HFF-Myc (cell line): ENCODE measurements around the gene STMND1.
A peak's percentile ranks its signal among the peaks of the same experiment; 100 is the strongest.

Source experiments
- DNase-seq: peaks from one replicate; pipeline ENCODE4 v3.0.0-alpha.2; 2011; ENCODE audit warnings: low read depth; ENCODE audit errors: extremely low read depth
- H3K4me3 ChIP-seq: replicated peaks from 2 replicates; pipeline ENCODE4 v1.5.1; 2011; ENCODE audit warnings: low read depth, mild to moderate bottlenecking, control low read depth, low read length
- TF ChIP-seq, protein P1 (sequence below): IDR thresholded peaks from 2 replicates; pipeline ENCODE4 v1.5.1; 2012; ENCODE audit warnings: mild to moderate bottlenecking, low read depth, low read length, control low read depth; ENCODE audit errors: missing control alignments

Gene STMND1

DNA sequence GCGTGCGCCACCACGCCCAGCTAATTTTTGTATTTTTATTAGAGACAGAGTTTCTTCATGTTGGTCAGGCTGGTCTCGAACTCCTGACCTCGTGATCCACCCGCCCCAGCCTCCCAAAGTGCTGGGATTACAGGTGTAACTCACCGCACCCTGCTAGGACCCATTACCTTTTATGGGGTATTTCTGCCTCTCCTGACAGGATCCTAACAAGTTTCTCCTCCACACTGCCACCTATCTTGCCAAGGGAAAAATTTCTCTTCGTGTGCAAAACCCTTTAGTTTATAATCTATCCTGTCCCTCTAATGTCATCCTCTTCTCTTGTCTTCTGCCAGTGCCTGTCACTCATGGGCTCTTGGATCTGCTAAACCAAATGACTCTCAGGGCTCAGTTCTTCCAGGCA lies 1.9 kb downstream of the STMND1 start:
- DNase-seq = no peak
- H3K4me3 ChIP-seq = no peak overlapping the region
- TF ChIP-seq, protein P1, sequence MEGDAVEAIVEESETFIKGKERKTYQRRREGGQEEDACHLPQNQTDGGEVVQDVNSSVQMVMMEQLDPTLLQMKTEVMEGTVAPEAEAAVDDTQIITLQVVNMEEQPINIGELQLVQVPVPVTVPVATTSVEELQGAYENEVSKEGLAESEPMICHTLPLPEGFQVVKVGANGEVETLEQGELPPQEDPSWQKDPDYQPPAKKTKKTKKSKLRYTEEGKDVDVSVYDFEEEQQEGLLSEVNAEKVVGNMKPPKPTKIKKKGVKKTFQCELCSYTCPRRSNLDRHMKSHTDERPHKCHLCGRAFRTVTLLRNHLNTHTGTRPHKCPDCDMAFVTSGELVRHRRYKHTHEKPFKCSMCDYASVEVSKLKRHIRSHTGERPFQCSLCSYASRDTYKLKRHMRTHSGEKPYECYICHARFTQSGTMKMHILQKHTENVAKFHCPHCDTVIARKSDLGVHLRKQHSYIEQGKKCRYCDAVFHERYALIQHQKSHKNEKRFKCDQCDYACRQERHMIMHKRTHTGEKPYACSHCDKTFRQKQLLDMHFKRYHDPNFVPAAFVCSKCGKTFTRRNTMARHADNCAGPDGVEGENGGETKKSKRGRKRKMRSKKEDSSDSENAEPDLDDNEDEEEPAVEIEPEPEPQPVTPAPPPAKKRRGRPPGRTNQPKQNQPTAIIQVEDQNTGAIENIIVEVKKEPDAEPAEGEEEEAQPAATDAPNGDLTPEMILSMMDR = peak; percentile 16

DNA sequence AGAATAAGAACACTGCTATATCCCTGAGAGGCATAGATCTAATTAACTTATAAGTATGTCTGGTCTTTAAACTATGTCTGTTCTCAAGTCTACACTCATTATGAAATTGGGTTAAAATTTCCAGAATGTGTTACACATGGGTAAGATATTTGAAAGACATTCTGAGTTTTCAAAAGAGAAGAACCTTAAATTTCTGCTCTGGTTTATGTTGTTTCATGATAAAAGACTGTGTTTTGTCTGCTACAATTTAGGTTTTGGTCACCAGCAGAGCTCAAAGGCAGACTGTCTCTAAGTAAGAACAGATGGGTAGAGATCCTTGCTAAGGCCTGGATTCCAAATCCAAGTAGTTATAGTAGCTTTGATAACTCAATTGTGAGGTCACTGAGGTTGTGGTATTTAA lies 6.0 kb downstream of the STMND1 start:
- no peak for DNase-seq
- TF ChIP-seq, protein P1 = no peak
- H3K4me3 ChIP-seq = no peak overlapping the region

DNA sequence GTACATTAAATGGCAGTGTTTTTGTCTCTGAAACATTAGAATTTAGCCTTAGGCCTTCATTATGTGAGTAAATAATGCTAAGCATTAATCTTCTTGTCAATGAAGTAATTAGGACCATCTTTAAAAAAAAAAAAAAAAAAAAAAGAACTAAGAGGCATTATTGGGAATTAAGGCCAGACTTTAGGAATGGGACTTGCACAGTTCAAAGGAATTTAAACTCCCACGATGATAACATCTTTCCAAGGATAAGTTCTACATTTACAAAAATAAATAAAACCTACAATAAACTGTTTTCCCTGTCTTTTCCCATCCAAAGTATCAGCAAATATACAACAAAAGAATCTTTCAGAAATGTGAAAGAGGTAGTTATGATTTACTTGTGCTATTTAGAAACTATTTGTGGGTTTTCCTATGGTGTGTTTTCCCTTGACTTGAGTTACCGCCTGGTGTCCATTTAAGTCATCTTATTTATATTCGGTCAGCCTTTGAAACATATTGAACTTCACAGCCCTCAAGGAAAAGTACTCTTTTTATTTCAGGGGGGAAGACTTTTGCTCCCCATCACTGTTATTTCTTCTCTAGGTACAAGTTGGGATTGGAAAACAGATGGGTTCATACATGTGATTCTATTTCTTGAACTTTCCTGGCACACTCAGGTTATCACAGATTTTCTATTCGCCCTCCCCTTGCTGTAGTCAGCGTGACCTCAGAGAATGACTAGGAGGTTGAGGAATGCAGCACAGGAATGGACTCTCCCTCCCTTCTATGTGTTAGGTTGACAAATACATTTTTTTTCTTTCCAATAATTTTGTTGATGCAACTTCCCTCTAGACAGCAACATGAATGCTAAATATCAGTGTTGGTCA lies 13.6 kb downstream of the STMND1 start:
- peak; percentile 76 for DNase-seq
- TF ChIP-seq, protein P1 = no peak
- no peak overlapping the region for H3K4me3 ChIP-seq

DNA sequence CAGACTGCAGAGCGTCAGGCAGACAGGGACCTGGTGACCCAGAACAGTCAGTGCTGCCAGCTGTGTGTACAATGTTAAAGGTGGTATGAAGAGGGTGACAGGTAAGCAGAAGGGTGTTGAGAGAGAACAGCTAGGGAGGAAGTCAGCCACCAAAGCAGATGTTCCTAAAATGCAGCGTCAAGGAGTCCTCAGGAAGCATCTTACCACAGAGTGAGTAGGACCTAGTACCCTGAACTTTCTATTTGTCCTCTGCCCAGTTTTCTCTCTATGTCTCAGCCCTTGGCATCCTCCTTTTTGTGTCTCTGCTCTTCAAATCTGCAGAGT lies 14.2 kb downstream of the STMND1 start:
- no peak overlapping the region for H3K4me3 ChIP-seq
- TF ChIP-seq, protein P1 = no peak
- DNase-seq = no peak

DNA sequence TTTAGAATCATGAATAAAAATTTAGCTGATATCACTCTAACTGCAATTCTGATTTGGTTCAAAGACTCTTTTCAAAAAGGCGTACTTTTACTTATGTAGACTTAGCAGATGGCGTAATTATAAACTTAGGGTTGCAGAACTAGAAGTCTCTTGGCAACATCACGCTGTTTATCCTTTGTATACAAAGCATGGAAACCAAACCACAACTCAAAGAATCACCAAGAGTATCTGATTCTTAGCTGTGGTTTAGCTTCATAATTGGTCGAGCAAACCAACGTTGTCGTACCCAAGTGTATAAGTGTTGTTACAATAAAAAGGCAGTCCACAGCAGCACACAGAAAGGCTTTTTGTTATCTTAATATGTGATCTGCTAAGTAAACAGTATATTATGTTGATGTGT lies 18.2 kb downstream of the STMND1 start:
- H3K4me3 ChIP-seq = no peak overlapping the region
- no peak for DNase-seq
- TF ChIP-seq, protein P1 = no peak

DNA sequence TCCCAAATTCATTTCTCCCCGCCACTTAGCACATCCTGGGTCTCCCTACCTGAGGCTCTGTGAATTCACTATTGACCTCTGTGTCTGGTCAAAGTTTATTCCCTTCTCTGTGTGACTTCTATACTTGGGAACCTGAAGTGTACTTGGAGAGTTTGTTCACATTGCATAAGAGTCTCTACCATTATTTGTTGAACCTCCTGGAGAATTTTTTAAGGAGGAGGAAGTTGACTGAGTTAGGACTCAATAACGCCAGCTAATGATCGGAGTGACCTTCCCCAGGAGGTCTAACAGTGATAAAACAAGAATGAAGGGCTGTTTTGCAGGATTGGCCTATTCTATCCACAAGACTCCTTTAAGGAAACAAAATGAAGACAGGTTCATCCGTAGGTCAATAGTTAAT lies 23.6 kb downstream of the STMND1 start:
- no peak overlapping the region for H3K4me3 ChIP-seq
- no peak for DNase-seq
- TF ChIP-seq, protein P1 = no peak

DNA sequence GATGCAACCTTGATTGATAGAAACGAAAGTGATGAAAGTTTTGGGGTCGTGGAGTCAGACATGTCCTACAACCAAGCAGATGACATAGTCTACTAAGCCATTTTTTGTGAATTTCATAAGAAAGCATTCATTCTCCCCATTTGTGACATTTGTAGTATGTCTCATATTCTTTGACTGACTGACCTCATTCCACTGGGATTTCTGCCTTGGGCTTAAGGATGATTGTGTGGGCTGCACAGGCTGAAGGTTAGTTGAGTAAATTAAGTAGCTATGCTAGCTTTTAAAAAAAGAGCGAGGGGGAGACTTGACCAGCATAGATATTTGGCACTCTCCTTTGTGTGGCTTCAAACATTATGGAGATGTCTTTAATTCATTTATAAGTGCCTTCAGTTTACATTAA lies 28.9 kb downstream of the STMND1 start:
- no peak overlapping the region for H3K4me3 ChIP-seq
- TF ChIP-seq, protein P1 = no peak
- no peak for DNase-seq
